ENCODE data around the gene FAM184B. TPM values are rescaled to one million over a fixed set of nuclear protein-coding genes. Genes with fewer than 3 reads are reported as not detected.
"Not testable (repeated sequence)": the region's sequence is repeated elsewhere in the genome, so short reads cannot be mapped to it uniquely, and the experiment has no call there.

Gene FAM184B
- total RNA-seq, 1 donor from 2014 or later, result not detected

DNA sequence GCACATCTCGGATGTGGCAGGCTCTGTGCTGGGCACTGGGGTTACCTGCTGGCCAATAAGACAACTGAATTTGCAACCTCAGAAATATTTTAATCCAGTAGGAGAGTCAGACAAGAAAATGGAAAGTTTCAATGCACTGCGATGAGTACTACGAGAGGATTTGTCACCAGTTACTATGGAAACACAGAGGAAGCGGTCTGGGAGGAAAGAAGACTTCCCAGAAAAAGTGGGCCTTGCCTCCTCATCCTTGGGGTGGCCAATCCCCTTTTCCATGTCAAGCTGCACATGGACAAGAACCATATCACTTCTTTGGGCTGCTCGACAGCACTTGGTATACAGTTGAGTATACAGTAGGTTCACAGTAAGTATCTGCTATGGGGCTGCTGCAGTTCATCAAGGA is 67.6 kb downstream of the FAM184B start:
- no peak for DNase-seq

DNA sequence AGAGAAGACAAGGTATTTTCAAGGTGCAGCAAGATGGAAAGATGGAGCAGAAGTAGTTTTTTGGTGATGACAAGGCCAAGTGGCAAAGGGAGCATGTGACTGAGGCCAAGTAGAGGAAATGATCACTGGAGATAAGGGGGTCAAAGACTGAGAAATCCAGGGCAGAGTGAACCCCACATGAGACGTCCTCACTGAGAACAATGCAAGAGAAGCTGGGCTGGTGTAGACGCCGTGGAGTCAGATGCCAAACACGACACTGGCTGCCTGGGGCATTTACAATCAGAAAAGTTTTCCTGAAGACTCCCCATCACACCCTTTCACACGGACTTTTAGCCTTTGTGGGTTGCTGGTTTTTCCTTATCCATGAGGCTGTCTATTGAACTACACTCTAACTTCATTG is 69.3 kb downstream of the FAM184B start:
- DNase-seq, result no peak

DNA sequence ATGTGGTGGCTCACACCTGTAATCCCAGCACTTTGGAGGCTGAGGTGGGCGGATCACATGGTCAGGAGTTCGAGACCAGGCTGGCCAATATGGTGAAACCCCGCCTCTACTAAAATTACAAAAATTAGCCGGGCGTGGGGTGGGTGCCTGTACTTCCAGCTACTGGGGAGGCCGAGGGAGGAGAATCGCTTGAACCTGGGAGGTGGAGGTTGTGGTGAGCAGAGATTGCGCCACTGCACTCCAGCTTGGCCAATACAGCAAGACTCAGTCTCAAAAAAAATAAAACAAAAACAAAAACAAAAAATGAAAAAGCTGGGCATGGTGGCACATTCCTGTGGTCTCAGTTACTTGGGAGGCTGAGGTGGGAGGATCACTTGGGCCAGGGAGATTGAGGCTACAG is 70.2 kb downstream of the FAM184B start:
- not testable (repeated sequence) for DNase-seq

DNA sequence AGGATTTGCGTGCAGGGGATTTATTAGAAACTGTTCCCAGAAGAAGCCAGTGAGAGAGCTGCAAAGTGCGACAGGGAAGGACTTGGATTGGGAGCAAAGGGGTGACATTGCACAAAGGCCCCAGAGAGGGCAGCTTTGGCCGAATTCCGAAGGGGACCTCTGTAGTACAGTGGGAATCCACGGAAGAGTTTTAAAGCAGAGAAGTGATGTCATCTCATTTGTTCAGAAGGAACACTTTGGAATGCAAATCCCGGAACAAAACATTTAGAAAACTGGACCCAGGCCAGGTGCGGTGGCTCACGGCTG is 71.7 kb downstream of the FAM184B start:
- no peak for DNase-seq

DNA sequence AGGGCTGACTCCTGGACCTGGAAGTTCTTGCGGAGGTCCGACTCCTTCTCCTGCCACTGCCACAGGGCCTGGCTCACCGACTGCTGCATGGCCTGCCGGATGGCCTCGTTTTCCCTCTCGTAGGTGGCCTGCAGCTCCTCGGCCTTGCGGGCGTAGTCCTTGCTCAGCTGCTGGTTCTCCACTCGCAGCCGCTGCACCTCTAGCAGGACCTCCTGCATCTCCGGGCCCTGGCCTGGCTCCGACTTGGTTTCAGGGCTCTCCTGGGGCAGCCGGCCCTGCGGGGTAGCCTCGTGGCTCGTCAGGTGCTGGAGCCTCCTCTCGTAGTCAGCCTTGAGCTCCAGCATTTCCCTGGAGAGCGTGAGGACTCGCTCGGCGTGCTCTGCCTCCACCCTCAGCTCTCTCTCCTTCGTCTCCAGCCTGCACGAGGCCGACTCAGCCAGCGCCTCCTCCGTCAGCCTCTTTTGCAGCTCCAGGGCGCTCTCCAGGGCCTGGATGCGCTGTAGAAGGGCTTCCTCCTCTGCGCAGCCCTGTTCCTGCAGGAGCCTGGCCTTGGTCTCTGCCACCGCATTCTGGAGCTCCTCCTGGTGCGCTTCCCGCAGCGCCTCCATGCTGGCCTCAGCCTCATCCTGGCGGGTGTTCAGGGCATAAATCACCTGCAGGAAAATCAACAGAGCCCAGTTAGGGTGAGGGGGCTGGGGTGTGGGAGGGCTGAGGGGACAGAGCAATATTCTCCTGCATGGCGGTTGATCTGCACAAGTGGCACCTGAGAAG is 72.2 kb downstream of the FAM184B start:
- no peak for DNase-seq

DNA sequence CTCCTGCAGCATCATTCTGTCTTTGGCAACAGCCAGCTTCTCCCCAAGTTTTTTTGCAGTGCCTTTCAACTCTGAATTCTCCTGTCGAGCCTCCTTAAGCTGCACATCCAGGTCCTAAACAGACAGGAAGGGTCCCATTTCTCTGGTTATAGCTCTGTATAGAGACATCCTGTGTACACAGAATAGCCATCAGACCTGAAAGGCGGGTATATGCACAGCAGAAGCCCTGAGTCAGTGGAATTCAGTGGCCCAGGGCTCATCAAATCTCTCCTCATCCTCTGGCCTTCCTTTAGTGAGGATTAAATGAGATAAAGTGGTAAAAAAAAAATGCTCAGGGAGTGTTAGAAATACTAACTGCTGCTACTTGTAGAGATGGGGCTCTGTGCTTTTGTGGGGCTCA is 73.8 kb downstream of the FAM184B start:
- no peak for DNase-seq

DNA sequence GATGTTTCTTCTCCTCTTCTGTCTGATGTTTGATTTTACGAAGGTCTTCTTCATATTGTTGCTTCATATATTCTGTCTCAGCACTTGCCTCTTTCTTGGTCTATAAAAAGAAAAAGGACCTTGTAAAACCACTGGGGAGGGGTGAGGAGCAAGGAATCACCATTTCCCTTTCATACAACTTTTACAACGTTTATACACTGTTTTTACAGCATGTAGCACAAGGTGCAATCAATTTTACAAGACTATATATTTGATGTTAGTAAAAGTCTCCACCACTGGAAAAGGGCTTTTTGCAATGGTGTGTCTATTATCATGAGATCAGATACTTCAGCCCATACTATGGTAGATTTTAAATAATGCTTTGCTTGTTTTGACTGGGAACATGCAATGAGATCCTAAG is 76.3 kb downstream of the FAM184B start:
- DNase-seq, result no peak

DNA sequence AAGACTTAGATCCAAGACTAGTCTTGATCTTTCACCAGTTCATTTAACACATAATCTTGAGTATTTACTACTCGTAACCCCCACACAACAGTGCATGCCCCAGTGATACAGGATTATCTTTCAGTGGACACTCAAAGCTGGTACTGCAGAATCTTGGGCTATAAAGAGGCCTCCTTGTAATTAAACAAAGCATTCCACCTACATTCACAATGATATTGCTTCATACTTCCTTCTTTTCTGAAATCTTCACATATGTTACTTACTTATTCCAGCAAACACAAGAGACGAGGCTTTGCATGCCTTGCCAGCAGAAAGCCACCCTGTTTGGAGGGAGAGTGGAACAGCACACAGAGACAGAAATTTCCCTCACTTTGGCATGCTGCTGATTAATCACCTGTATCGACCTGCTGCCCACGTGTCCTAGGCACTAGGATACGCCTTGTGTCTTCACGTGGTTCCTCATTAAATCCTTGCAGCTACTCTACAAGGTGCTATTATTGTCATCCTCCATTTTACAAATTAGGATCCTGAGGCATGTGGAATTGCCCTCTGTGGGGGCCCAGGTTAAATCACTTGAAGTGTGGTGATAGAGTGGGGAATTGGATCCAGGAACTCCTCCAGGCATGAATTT is 77.3 kb downstream of the FAM184B start:
- no peak for DNase-seq

DNA sequence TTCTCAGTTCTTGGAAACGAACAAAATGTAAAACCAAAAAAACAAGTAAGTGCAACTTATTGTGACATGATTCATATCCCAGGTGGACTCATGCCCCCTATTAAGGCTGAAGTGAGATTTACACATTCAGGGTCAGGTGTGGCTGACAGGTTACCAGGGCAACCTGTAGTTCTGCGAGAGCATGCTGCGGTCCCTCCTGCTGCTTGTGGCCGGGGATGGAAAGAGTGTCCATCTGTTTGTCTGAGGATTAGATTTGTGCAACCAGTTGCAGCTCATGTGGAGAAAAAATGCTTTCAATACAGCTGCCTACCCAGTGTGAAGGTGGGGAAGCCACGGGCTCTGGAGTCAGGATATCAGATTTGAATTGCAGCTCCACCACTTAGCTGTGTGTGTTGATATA is 78.8 kb downstream of the FAM184B start:
- DNase-seq, result no peak

DNA sequence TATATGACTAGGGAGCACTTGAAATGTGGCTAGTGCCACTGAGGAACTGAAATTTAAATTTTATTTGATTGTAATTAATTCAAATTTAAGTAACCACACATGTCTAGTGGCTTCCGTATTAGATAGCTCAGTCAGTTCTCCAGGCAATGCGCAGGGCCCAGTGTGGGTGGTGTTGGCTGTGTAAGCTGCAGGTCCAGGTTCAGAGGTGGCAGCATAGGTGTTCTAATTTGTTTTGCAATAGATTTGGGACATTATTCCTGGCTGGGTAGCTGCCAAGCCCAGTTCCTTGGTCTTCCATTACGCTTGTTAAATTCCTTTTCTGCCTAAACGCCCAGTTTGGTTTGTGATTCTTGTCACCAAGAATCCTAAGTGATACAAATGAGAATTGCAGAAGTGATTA is 79.5 kb downstream of the FAM184B start:
- DNase-seq, result no peak

DNA sequence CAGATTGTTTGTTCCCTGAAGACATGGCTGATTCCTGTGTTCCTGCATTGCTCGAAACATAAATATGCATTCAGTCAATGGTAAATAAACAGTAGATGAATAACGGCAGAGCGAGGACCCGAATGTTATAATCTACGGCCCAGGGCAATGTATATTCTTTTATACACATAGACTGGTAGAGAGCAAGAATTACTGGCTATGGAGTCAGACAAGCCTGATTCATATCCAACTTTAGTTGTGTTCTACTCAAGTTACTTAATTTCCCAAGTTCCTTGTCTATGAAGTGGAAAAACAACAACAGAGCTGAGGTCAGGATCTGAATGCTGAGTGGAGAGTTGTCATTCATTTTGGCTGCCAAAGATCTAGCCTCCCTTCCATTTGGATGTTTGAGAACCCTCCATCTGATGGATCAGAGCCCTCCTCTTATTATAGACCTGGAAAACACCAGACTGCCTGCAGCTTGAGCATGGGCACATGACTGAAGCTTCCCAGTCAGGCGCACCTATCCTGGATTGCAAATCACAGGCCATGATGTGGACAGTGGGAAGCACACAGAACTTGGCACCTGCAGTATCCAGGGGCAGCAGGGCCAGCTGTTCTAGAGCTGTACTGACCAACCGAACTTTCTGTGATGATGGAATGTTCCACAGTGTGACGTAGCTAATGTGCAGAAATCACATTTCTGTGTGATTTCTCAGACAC is 80.1 kb downstream of the FAM184B start:
- no peak for DNase-seq

DNA sequence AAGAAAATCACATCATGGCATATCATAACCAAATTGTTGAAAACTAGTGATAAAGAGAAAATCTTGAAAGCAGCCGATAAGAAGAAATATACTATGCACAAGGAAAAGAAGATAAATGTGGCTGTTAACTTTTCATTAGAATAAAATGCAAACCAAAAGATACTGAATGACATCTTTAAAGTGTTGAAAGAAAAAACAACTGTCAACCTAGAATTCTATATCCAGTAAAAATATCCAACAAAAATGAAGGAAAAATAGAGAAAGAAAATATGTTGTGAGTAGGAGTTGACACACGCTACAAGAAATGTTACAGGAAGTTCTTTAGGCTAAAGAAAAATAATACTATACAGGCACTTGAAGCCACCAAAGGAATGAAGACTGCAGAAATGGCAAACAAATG is 82.0 kb downstream of the FAM184B start:
- no peak for DNase-seq

DNA sequence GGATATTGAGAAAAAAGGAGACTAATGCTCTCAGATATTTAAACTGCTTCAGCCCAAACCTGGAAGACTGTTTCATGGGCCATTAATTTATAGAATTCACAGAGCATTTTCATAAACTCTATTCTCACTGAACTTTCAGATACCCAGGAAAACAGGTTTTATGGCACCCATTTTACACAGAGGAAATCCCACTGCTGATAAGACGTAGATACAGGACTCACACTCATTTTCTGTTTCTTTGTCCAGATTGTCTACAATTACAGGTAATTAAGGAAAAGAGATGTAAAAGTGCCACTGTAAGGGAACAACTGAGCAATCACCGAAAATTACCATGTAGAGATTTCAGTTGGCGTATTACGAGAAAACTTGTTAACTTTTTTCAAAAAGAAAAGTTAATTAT is 83.3 kb downstream of the FAM184B start:
- DNase-seq, result no peak

DNA sequence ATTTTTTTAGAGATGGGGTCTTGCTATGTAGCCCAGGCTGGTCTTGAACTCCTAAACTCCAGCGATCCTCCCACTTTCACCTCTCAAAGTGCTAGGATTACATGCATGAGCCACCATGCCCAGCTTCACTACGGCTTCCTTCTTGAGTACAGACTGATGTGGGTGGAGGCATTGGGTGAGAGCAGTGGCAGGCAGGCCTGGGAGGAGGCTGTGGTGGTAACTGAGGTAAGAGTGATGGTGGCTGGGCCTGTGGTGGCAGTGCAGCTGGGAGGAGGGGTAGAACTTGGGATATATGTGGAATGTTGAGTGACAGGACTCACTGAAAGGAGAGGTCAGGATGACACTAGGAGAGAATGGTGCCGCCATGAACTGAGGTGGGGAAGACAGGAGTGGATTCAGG is 86.1 kb downstream of the FAM184B start:
- no peak for DNase-seq

DNA sequence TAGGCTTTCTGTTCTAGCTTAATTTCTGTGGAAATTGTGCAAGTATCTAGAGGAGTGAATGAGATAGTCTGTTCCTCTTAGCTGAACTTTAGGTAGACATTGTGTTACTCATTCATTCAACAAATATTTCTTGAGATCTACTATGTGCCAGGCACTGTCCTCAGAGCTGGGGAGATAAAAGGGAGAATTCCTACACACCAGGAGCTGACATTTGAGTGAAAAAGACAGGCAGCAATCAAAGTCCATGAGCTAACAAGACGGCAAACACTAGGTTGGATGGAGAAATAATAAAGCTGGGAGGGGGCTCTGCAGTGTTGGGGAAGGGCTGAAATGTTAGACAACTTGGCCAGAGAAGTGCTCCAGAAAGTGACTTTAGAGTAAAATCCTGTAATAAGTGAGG is 86.9 kb downstream of the FAM184B start:
- no peak for DNase-seq

DNA sequence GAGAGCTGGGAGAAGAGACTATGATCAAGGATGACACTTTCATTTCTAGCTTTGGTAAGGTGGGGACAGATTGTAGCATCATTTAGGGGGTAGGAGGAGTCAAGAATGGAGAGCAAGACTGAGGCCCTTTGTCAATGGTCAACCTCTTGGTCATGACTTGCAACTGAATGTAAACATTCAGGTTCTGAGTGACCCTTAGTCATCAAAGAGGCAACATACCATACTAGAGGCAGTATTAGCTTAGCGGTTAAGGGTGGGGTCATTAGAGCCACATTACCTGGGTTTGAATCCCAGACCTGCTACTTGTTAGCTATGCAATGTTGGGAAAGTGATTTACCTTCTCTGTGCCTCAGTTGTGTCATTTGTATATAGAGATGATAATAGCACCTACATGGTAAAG is 90.5 kb downstream of the FAM184B start:
- no peak for DNase-seq

DNA sequence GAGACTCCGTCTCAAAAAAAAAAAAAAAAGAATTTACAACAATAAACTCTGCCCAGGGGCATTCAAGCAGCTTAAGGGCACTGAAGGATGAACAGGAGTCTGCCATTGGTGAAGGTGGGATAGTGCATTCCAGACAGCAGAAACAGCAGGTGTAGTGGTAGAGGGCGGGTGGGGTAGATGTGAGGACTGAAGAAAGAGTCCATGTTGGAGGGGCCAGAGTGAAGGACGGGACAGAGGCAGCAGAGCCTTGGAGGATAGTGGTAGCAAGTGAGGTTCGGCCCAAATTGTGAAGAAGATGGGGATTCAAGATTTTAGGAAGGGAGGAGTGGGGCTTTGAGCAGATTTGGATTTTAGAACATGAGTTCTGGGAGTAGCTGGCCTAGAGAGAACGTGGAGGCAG is 91.3 kb downstream of the FAM184B start:
- no peak for DNase-seq

DNA sequence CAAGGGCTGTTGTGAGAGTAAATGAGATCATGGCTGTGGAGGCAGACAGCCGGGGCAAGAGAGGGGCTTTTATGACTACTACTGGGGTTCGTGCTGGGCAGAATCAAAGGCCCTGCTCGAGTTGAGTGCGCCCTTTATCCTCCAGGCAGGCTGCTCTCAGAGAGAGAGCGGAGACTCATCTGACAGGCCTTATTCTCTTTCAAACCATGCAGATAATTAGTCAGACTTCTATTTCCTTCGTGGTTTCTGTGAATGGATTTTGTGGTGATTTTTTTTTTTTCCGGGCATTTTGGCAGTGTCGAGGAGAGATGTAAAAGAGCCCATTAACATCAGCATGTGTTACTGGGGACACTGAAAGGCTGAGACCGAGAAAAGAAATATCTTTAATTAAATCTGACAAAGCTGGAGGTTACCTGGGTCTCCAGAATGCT is 93.4 kb downstream of the FAM184B start:
- DNase-seq, result no peak

DNA sequence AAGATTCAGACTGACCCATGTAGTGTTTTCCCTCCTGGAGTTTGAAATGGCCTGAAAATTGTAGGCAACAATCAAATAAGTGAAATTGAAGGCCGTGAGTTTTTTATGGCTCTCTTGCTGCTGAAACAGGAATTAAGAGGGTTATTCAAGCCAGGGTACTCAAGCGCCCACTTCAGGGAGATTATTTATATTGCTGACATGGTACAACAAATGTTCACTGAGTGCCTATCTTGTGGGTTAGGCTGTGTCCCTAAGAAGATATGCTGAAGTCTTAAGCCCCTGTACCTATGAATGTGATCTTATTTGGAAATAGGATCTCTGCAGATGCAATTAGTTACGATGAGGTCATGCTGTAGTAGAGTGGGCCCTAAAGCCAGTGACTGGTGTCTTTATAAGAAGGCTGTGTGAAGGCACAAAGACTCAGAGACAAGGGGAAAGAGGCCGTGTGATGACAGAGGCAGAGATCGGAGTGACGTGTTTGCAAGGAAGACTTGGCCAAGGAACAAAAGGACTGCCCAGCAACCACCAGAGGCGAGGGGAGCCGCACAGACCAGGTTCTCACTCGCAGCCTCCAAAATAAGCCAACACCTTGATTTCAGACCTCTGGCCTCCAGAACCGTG is 94.1 kb downstream of the FAM184B start:
- DNase-seq, result no peak

DNA sequence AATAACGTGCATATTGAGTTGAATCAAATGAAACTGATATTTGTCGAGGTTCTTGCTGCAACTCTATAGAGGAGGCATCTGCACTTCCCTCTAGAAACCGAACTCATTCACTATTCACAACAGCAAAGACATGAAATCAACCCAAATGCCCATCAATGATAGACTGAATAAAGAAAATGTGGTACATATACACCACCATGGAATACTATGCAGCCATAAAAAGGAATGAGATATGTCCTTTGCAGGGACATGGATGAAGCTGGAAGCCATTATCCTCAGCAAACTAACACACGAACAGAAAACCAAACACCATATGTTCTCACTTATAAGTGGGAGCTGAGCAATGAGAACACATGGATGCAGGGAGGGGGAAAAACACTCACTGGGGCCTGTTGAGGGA is 96.8 kb downstream of the FAM184B start:
- DNase-seq, result not testable (repeated sequence)

DNA sequence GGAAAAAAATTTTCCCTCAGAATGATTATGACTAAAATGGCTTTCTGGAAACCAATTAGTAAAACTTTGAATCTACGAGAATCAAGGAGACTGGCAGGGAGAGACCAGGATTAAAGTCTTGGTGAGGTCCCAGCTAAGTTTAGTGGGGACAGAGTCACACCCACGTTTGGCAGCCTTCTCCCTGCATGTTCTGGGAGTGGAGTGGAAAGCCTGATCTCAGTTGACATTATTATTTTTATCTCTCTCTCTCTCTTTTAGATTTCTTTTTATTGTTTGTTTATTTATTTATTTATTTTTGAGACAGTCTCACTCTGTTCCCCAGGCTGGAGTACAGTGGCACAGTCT is 99.2 kb downstream of the FAM184B start:
- DNase-seq, result no peak

DNA sequence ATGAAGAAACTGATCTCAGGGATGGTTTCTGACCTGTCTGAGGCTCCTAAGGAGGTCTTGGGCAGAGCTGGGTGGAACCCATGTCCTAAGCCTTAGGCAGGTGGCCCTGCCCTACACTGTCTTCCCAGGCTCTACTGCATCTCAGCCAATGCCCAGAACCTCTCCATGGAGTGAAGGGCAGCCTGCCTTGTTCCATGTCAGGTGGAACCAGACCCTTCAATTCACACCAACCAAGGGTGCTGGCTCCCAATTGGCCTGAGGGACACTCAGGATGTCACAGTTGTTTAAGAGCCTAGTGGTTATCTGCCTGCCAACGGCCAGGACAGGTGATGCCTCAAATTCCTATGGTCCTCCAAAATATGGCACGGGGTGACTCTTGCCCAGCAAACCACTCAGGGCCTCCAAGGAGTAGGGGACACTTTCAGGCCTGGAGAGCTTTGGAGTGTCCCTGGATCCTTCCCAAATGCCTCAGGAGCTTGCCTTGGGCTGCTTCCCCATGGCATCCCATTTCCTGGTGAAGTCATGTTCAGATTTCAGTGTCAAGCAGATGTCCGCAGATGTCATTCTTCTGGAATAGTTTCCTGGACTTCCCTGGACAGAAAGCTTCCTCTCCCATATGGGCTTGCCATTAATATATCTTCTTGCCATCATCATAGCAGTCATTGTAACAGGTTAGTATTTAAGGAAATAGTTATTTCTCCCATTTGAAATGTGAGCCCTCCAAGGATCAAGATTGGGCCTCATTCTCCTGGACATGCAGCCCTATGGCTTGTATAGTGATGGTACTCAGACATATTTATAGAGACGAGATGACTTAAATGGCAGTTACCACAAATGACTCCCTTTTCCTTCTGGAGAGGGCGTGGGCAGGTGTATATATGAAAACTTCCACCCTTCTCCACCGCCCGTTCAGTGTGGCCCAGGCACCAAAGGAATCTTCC is 99.9 kb downstream of the FAM184B start:
- DNase-seq, result no peak

Data from dermis blood vessel endothelial cell (primary cell).